Progenitor cell of endocrine pancreas (in vitro differentiated cells): Measurements from ENCODE around the gene EVL. TPM values are rescaled to one million over a fixed set of nuclear protein-coding genes. Genes with fewer than 3 reads are reported as not detected.
"Not testable (repeated sequence)": the region's sequence is repeated elsewhere in the genome, so short reads cannot be mapped to it uniquely, and the experiment has no call there.

ENCODE experiments used
- DNase-seq: peaks from one replicate; pipeline ENCODE4 v3.0.0; 2021; ENCODE audit warnings: low spot score; ENCODE audit not compliant: unreplicated experiment
- H3K27ac Mint-ChIP-seq: 2 replicates; pipeline ENCODE4 v1.8.0; 2021; ENCODE audit warnings: mild to moderate bottlenecking, moderate library complexity, mixed read lengths
- H3K27me3 Mint-ChIP-seq: 2 replicates; pipeline ENCODE4 v1.8.0; 2021; ENCODE audit warnings: mixed read lengths
- H3K36me3 Mint-ChIP-seq: 2 replicates; pipeline ENCODE4 v1.8.0; 2022; ENCODE audit warnings: mixed read lengths; ENCODE audit not compliant: insufficient read depth
- H3K4me1 Mint-ChIP-seq: 2 replicates; pipeline ENCODE4 v1.8.0; 2021; ENCODE audit warnings: low read depth, mixed read lengths
- H3K4me3 Mint-ChIP-seq: 2 replicates; pipeline ENCODE4 v1.8.0; 2021; ENCODE audit warnings: low read depth, mild to moderate bottlenecking, moderate library complexity, mixed read lengths
- H3K9me3 Mint-ChIP-seq: 2 replicates; pipeline ENCODE4 v1.8.0; 2021; ENCODE audit warnings: low read depth, mixed read lengths
- total RNA-seq: library from RNA; stranded (reverse); gene quantifications from 2 replicates; pipeline ENCODE4 v1.2.1, GENCODE V29; 2021
- TF ChIP-seq, protein P1 (sequence below): fragments of 200-600 bp; sonication (generic); IDR thresholded peaks from one replicate; pipeline ENCODE4 v1.5.0; 2021; ENCODE audit warnings: antibody characterized with exemption, mild to moderate bottlenecking; ENCODE audit not compliant: unreplicated experiment

Gene EVL
- total RNA-seq, 1 donor from 2014 or later, result 207 TPM

DNA sequence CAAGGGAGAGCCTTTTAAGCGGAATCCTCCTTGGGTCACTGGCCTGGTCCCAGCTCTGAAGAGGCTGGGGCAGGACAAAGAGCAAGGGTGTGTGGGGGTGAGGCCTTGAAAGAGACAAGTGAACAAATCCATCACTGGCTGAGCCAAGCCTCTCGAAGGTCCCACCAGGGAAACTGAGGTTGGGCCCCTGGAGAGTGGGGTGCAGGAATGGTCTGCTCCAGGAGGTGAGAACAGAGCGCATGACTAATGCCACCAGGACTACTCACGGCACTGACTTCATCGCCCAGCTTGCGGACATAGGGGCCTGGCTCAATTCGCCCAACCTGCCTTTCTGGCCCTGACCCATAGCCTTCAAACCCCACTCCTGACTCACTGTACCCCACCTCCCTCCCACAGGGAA, 113.5 kb downstream of the EVL start:
- Mint-ChIP-seq H3K9me3 (no peaks in the 10 kb centered on the region), H3K4me3 (no peak overlapping the region), H3K27me3 (no peaks in the 10 kb centered on the region), H3K27ac (no peak overlapping the region), H3K4me1 (no peaks in the 10 kb centered on the region), H3K36me3 (peaks cover 1% of the 10 kb centered on the region)
- TF ChIP-seq, protein P1, sequence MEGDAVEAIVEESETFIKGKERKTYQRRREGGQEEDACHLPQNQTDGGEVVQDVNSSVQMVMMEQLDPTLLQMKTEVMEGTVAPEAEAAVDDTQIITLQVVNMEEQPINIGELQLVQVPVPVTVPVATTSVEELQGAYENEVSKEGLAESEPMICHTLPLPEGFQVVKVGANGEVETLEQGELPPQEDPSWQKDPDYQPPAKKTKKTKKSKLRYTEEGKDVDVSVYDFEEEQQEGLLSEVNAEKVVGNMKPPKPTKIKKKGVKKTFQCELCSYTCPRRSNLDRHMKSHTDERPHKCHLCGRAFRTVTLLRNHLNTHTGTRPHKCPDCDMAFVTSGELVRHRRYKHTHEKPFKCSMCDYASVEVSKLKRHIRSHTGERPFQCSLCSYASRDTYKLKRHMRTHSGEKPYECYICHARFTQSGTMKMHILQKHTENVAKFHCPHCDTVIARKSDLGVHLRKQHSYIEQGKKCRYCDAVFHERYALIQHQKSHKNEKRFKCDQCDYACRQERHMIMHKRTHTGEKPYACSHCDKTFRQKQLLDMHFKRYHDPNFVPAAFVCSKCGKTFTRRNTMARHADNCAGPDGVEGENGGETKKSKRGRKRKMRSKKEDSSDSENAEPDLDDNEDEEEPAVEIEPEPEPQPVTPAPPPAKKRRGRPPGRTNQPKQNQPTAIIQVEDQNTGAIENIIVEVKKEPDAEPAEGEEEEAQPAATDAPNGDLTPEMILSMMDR, result no peak
- no peak for DNase-seq

DNA sequence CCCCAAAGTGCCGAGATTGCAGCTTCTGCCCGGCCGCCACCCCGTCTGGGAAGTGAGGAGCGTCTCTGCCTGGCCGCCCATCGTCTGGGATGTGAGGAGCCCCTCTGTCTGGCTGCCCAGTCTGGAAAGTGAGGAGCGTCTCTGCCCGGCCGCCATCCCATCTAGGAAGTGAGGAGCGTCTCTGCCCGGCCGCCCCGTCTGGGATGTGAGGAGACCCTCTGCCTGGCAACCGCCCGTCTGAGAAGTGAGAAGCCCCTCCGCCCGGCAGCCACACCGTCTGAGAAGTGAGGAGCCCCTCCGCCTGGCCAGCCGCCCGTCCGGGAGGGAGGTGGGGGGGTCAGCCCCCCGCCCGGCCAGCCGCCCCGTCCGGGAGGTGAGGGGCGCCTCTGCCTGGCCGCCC, 115.4 kb downstream of the EVL start:
- H3K4me1 Mint-ChIP-seq, DNase-seq, H3K36me3 Mint-ChIP-seq, H3K9me3 Mint-ChIP-seq, H3K4me3 Mint-ChIP-seq, H3K27me3 Mint-ChIP-seq, H3K27ac Mint-ChIP-seq: not testable (repeated sequence)

GRCh38 chr14:100181876-100182551, 116.8 kb downstream of the EVL start:
- not testable (repeated sequence) for H3K36me3 Mint-ChIP-seq, H3K27ac Mint-ChIP-seq, H3K4me3 Mint-ChIP-seq

GRCh38 chr14:100187247-100187833, 122.1 kb downstream of the EVL start:
- no peak overlapping the region for H3K4me3 Mint-ChIP-seq
- H3K27me3 Mint-ChIP-seq, result no peaks in the 10 kb centered on the region
- DNase-seq, result no peak
- H3K27ac Mint-ChIP-seq, result no peak overlapping the region
- H3K9me3 Mint-ChIP-seq, result peaks cover 3% of the 10 kb centered on the region
- H3K4me1 Mint-ChIP-seq, result peaks cover 2% of the 10 kb centered on the region
- H3K36me3 Mint-ChIP-seq, result peaks cover 2% of the 10 kb centered on the region
- TF ChIP-seq, protein P1, result no peak

More at GRCh38 chr14:100181876-100182551, 116.8 kb downstream of the EVL start:
- not testable (repeated sequence) for H3K27me3 Mint-ChIP-seq, H3K4me1 Mint-ChIP-seq, H3K9me3 Mint-ChIP-seq, DNase-seq

- H3K4me1 Mint-ChIP-seq, result peaks cover 6% of the 10 kb centered on the region
- peaks cover 2% of the 10 kb centered on the region for H3K36me3 Mint-ChIP-seq
- TF ChIP-seq, protein P1, result no peak
- no peak overlapping the region for H3K4me3 Mint-ChIP-seq
- DNase-seq, result no peak
- H3K27ac Mint-ChIP-seq, result no peak overlapping the region
- H3K27me3 Mint-ChIP-seq, result no peaks in the 10 kb centered on the region
- peaks cover 3% of the 10 kb centered on the region for H3K9me3 Mint-ChIP-seq
Measured at GRCh38 chr14:100188392-100189030, 123.3 kb downstream of the EVL start.

DNA sequence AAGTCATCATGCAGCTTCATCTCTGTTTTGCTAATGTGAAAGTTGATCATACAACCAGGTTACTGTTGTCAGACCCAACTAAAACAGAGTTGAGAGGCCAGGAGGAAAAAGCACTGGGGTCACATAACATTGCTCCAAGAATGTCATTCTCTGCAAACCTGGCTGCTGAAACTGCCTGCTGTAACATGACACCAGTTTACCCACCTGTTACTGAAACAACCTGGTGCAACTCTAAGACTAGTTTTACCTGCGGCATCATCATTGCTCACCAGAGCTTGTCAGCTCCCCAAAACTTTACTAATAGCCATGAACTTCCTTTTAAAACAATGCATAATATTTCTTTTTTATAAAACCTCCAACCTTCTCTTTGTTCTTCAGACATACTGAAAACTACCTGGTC, 124.9 kb downstream of the EVL start:
- Mint-ChIP-seq H3K27me3 (no peaks in the 10 kb centered on the region), H3K36me3 (peaks cover 2% of the 10 kb centered on the region), H3K9me3 (peaks cover 3% of the 10 kb centered on the region), H3K4me1 (peaks cover 9% of the 10 kb centered on the region), H3K4me3 (no peak overlapping the region), H3K27ac (no peak overlapping the region)
- TF ChIP-seq, protein P1, result no peak
- no peak for DNase-seq
